A549 treated with RU486 at 1 μM for 4 hours (cell line): ENCODE results near the gene SKOR2. TPM values are rescaled to one million over a fixed set of nuclear protein-coding genes. Genes with fewer than 3 reads are reported as not detected.

Experiments
- total RNA-seq: library from RNA; stranded (reverse); fragments of 200-300 nt; extraction: Qiagen RNA extraction; gene quantifications from 5 replicates; pipeline ENCODE4 v1.2.3, GENCODE V29; 2022; ENCODE audit warnings: low read depth

The SKOR2 gene, protein sequence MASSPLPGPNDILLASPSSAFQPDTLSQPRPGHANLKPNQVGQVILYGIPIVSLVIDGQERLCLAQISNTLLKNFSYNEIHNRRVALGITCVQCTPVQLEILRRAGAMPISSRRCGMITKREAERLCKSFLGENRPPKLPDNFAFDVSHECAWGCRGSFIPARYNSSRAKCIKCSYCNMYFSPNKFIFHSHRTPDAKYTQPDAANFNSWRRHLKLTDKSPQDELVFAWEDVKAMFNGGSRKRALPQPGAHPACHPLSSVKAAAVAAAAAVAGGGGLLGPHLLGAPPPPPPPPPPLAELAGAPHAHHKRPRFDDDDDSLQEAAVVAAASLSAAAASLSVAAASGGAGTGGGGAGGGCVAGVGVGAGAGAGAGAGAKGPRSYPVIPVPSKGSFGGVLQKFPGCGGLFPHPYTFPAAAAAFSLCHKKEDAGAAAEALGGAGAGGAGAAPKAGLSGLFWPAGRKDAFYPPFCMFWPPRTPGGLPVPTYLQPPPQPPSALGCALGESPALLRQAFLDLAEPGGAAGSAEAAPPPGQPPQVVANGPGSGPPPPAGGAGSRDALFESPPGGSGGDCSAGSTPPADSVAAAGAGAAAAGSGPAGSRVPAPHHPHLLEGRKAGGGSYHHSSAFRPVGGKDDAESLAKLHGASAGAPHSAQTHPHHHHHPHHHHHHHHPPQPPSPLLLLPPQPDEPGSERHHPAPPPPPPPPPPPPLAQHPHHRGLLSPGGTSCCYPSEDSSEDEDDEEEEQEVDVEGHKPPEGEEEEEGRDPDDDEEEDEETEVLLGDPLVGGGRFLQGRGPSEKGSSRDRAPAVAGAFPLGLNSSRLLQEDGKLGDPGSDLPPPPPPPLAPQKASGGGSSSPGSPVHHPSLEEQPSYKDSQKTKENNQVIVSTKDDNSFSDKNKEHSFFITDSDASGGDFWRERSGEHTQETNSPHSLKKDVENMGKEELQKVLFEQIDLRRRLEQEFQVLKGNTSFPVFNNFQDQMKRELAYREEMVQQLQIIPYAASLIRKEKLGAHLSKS
- total RNA-seq = not detected in 5 replicates

DNA sequence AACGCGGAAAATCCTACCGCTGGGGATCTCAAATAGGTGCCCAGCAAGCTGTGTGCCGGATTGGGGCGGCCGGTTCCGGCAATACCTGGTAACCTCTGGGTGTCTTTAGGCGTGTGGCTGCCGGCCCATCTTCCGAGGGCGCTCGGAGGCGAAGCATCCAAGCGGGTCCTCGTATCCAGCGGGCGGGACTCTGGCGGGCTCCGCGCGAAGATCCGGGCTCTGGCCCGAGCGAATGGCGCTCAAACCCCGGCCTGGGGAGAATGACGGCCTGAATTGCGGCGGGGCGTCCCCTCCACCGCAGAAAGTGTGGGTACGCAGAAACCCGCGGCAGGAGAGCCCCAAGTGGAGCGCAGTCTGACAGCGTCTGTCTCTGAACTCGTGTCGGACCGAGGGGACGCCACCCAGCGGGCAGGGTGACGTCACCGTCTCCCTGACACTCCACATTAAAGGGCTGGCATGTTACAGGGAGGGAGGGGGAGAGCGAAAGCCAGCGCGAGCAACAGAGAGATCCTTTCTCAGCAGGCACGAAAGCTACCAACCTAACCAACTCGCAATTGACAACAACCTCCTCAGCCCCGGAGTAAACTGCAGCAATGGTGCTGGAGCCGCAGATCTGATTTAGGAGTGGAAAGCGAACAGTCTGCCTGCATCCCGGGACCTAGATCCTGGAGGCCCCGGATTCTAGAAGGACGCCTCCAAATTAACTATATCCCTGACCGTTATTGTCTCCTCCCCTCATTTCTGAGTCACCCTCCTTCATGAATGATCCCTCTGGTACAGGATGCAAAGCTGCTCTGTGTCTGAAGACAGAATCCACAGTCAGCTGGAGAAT lies at the start of gene SKOR2:
SKOR2 (minus strand) TSS at position 372 of the 832 bp plus-strand sequence. CDS start 2,477 bp downstream, outside the sequence.

DNA sequence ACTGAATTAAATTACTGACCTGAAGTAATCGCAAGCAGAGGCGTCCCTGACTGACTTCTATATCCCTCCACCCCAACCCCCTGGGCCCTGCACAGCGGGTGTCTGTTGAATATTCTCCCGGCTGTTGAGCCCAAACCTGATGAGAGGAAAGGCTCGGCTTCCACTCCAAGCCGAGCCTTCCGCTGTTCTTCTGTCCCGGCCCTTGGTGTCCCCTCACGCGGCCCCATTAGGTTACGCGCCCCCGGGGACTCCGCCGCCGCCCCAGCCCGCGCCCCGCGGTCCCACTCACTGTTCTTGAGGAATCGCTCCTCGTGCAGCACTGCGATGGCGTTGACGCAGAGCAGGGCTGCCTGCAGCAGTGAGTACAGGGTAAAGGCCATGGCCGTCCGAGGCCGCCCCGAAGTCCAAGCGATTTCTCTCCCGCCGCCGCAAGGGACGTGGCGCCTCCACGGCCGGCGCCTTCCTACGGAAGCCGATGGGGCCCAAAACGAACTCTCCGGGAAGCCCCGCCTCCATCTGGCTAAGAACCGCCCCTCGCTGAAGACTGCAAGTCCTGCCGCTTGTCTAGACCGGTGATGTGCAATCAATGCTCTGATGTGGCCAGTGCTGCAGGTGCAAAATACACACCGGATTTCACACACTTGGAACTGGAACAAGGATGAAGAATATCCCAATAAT lies 75.4 kb downstream of the SKOR2 start, which contains the start of gene IER3IP1:
IER3IP1 (minus strand) TSS at position 467 of the 678 bp plus-strand sequence; CDS start at position 380, 87 bp downstream.

Other genes with a start within 250 kb of the SKOR2 start
- not detected in 5 replicates for gene ELOA2, start 216.0 kb downstream of the SKOR2 start, total RNA-seq
- gene HDHD2, start 101.2 kb downstream of the SKOR2 start, total RNA-seq = 3.3 to 9.2 TPM (median 8.2 TPM) in 5 replicates
- gene IER3IP1, start 75.3 kb downstream of the SKOR2 start, total RNA-seq = 18.4 to 29.4 TPM (median 18.9 TPM) in 5 replicates